ENCODE data around the gene MADCAM1. TPM values are rescaled to one million over a fixed set of nuclear protein-coding genes. Genes with fewer than 3 reads are reported as not detected.

Gene MADCAM1
- total and polyA plus RNA-seq, 8 donors = 0.52 to 11.7 (median 6.7) TPM; not detected in 1

- no peak for TF ChIP-seq CTCF (IDR thresholded peaks at IDR 0.05)
- peak in 1 of 4 donors; percentile 79 for DNase-seq
- Histone ChIP-seq H3K9me3 (no peaks in the 10 kb centered on the region), H3K4me1 (peaks cover 0 to 22% of the 10 kb centered on the region in 2 donors), H3K27me3 (peaks cover 0 to 29% of the 10 kb centered on the region in 2 donors), H3K27ac (no peak overlapping the region), H3K36me3 (no peaks in the 10 kb centered on the region), H3K4me3 (no peak overlapping the region)
- intact Hi-C loops (cut with DNase I) = no loop called here
- no peak for ATAC-seq
Observed at GRCh38 chr19:457636-458035, 38.6 kb upstream of the MADCAM1 start.

- no peak for TF ChIP-seq CTCF (IDR thresholded peaks at IDR 0.05)
- intact Hi-C loops (cut with DNase I) = no loop called here
Observed at GRCh38 chr19:458091-459042, 37.9 kb upstream of the MADCAM1 start.

GRCh38 chr19:459724-460511 is 36.4 kb upstream of the MADCAM1 start:
- Histone ChIP-seq H3K36me3 (no peaks in the 10 kb centered on the region), H3K27ac (peak overlapping the region; percentile 59 to 61)

More at GRCh38 chr19:458091-459042, 37.9 kb upstream of the MADCAM1 start:
- H3K4me1 ChIP-seq = peaks cover 0 to 22% of the 10 kb centered on the region in 2 donors
- no peaks in the 10 kb centered on the region for H3K36me3 ChIP-seq
- no peak for ATAC-seq
- no peaks in the 10 kb centered on the region for H3K9me3 ChIP-seq
- no peak overlapping the region for H3K27ac ChIP-seq
- no peak overlapping the region for H3K4me3 ChIP-seq
- DNase-seq = peak in 1 of 4 donors; percentile 79
- peaks cover 0 to 37% of the 10 kb centered on the region in 2 donors for H3K27me3 ChIP-seq

GRCh38 chr19:460877-461720 is 35.2 kb upstream of the MADCAM1 start, which contains the start of gene SHC2:
SHC2 (minus strand) TSS chr19:461033; CDS start chr19:460996, 37 bp downstream.
- Histone ChIP-seq H3K4me1 (peaks cover 0 to 22% of the 10 kb centered on the region in 2 donors), H3K4me3 (peak within 1 kb of the TSS; percentile 51 to 53), H3K9me3 (no peaks in the 10 kb centered on the region), H3K36me3 (no peaks in the 10 kb centered on the region), H3K27ac (peak within 1 kb of the TSS; percentile 59 to 61), H3K27me3 (peaks cover 0 to 40% of the 10 kb centered on the region in 2 donors)
- intact Hi-C loops (cut with DNase I) = no loop called here
- TF ChIP-seq CTCF (IDR thresholded peaks at IDR 0.05) = no peak
- peak in 3 of 4 donors; percentile 32 to 64 (median 58) for DNase-seq
- peak; percentile 42 for ATAC-seq

More at GRCh38 chr19:459724-460511, 36.4 kb upstream of the MADCAM1 start:
- H3K27me3 ChIP-seq = peaks cover 0 to 40% of the 10 kb centered on the region in 2 donors
- intact Hi-C loops (cut with DNase I) = no loop called here
- H3K9me3 ChIP-seq = no peaks in the 10 kb centered on the region
- peaks cover 0 to 22% of the 10 kb centered on the region in 2 donors for H3K4me1 ChIP-seq
- peak overlapping the region; percentile 51 to 53 for H3K4me3 ChIP-seq
- TF ChIP-seq CTCF (IDR thresholded peaks at IDR 0.05) = no peak
- DNase-seq (peak; percentile 35 to 81 (median 64)), ATAC-seq (peak; percentile 76)
